Activated CD8-positive, alpha-beta T cell treated with anti-CD3 and anti-CD28 coated beads for 36 hours (primary cell): ENCODE results near the gene BMPR2. TPM values are rescaled to one million over a fixed set of nuclear protein-coding genes. Genes with fewer than 3 reads are reported as not detected.

Experiments used
- ATAC-seq: fragments of 200-7000 bp; cut with Tn5 transposase; one replicate; pipeline ENCODE4 v1.10.0; 2021; ENCODE audit warnings: mild to moderate bottlenecking, moderate library complexity
- CTCF ChIA-PET: fragments of 350-600 bp; sonication (Branson Sonifier 250); formaldehyde crosslinking; loops from one replicate; lab custom pipeline; 2021; ENCODE audit warnings: antibody characterized with exemption; lab: Charles Lee
- POLR2A ChIA-PET: fragments of 350-600 bp; sonication (Branson Sonifier 250); formaldehyde crosslinking; loops from one replicate; lab custom pipeline; 2021; ENCODE audit warnings: antibody characterized with exemption; lab: Charles Lee
- DNase-seq: peaks from one replicate; pipeline ENCODE4 v3.0.0-alpha.2; 2020
- H3K27ac Mint-ChIP-seq: one replicate; pipeline ENCODE4 v1.8.0; 2021; ENCODE audit warnings: mild to moderate bottlenecking, mixed read lengths
- H3K27me3 Mint-ChIP-seq: one replicate; pipeline ENCODE4 v1.8.0; 2021; ENCODE audit warnings: mixed read lengths
- H3K36me3 Mint-ChIP-seq: one replicate; pipeline ENCODE4 v1.8.0; 2021; ENCODE audit warnings: low read depth, mixed read lengths
- H3K4me1 Mint-ChIP-seq: one replicate; pipeline ENCODE4 v1.8.0; 2021; ENCODE audit warnings: low read depth, mixed read lengths
- H3K4me3 Mint-ChIP-seq: one replicate; pipeline ENCODE4 v1.8.0; 2021; ENCODE audit warnings: mild to moderate bottlenecking, moderate library complexity, mixed read lengths
- H3K9me3 Mint-ChIP-seq: one replicate; pipeline ENCODE4 v1.8.0; 2021; ENCODE audit warnings: mixed read lengths
- intact Hi-C: fragments of 100-400 bp; cut with micrococcal nuclease; formaldehyde crosslinking; loops from one replicate; pipeline ENCODE4 v1.10.0; 2022
- total RNA-seq, 2 experiments: library from RNA; stranded (reverse); gene quantifications; one replicate each; pipeline ENCODE4 v1.2.3, GENCODE V29; 2021
- TF ChIP-seq, protein P1 (sequence below): fragments of 200-600 bp; IDR thresholded peaks from one replicate; pipeline ENCODE4 v1.8.0; 2022; ENCODE audit warnings: antibody characterized with exemption, mild to moderate bottlenecking

The BMPR2 gene
- total RNA-seq, 2 experiments from 2014 or later: 7.1 to 7.7 TPM

DNA sequence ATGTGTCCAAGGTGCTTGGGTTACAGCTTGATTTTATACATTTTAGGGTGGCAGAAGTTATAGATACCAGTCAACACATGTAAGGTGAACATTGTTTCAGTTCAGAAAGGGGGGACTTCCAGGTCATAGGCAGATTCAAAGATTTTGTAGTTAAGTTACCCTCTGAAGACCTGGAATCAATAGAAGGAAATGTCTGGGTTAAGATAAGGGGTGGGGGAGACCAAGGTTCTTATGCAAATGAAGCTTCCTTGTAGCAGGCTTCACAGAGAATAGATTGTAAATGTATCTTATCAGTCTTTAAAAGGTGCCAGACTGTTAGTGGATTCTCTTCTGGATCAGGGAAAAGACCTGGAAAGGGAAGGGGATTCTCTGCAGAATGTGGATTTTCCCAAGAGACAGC is 42.4 kb downstream of the BMPR2 start:
- peaks cover 2% of the 10 kb centered on the region for H3K4me1 Mint-ChIP-seq
- DNase-seq (no peak), ATAC-seq (no peak)
- intact Hi-C loops: no loop called here
- no peak overlapping the region for H3K4me3 Mint-ChIP-seq
- no peaks in the 10 kb centered on the region for H3K9me3 Mint-ChIP-seq
- no peaks in the 10 kb centered on the region for H3K27me3 Mint-ChIP-seq
- ChIA-PET CTCF (no interaction called here), POLR2A (no interaction called here)
- no peak overlapping the region for H3K27ac Mint-ChIP-seq
- TF ChIP-seq, protein P1, sequence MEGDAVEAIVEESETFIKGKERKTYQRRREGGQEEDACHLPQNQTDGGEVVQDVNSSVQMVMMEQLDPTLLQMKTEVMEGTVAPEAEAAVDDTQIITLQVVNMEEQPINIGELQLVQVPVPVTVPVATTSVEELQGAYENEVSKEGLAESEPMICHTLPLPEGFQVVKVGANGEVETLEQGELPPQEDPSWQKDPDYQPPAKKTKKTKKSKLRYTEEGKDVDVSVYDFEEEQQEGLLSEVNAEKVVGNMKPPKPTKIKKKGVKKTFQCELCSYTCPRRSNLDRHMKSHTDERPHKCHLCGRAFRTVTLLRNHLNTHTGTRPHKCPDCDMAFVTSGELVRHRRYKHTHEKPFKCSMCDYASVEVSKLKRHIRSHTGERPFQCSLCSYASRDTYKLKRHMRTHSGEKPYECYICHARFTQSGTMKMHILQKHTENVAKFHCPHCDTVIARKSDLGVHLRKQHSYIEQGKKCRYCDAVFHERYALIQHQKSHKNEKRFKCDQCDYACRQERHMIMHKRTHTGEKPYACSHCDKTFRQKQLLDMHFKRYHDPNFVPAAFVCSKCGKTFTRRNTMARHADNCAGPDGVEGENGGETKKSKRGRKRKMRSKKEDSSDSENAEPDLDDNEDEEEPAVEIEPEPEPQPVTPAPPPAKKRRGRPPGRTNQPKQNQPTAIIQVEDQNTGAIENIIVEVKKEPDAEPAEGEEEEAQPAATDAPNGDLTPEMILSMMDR: no peak
- no peaks in the 10 kb centered on the region for H3K36me3 Mint-ChIP-seq

DNA sequence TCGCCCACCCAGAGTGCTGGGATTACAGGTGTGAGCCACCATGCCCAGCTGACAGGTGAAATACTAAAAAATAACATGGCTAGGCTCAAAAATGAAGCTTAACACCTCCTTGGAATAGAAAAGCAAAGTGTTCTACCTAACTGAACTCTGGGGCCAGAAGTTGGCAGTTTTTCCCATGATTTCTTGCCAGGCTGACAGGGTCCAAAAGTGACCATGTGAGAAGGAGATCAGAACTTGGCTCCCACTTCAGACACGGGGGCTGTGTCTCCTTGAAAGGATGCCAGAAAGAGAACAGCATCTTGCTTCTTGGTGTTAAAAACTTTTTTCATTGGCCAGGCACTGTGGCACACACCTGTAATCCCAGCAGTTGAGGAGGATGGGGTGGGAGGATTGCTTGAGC is 47.0 kb downstream of the BMPR2 start:
- no peak for ATAC-seq
- Mint-ChIP-seq H3K4me3 (no peak overlapping the region), H3K4me1 (peaks cover 2% of the 10 kb centered on the region), H3K27me3 (no peaks in the 10 kb centered on the region), H3K27ac (no peak overlapping the region), H3K9me3 (no peaks in the 10 kb centered on the region), H3K36me3 (peaks cover under 1% of the 10 kb centered on the region)
- intact Hi-C loops: no loop called here
- ChIA-PET POLR2A (interaction anchor here (0.5 to 1.1 kb wide), 2 partner anchors 100 to 125 kb away, joined by 3 to 4 read pairs; no protein-coding TSS in a partner anchor), CTCF (no interaction called here)
- DNase-seq: no peak
- TF ChIP-seq, protein P1: no peak

DNA sequence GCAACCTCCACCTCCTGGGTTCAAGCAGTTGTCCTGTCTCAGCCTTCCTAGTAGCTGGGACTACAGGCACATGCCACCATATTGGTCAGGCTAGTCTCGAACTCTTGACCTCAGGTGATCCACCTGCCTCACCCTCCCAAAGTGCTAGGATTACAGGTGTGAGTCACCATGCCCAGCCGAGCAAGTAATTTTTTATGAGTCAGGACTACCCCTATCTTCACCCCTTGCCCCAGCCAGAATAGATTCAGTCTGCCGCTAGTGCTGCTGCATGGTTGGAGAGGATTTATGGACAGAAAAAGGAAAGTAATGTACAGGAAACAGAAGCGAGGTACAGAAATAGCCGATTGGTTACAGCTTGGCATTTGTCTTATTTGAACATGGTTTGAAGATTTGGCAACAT is 48.9 kb downstream of the BMPR2 start:
- intact Hi-C loops: no loop called here
- no peak for DNase-seq
- Mint-ChIP-seq H3K4me3 (no peak overlapping the region), H3K27me3 (no peaks in the 10 kb centered on the region), H3K4me1 (peaks cover 2% of the 10 kb centered on the region), H3K9me3 (peaks cover 8% of the 10 kb centered on the region), H3K36me3 (peaks cover 13% of the 10 kb centered on the region), H3K27ac (no peak overlapping the region)
- no peak for ATAC-seq
- POLR2A ChIA-PET: no interaction called here
- CTCF ChIA-PET: interaction anchor here (1.3 kb wide), 1 partner anchor 203 kb away, joined by 3 read pairs; no protein-coding TSS in a partner anchor
- TF ChIP-seq, protein P1: no peak

DNA sequence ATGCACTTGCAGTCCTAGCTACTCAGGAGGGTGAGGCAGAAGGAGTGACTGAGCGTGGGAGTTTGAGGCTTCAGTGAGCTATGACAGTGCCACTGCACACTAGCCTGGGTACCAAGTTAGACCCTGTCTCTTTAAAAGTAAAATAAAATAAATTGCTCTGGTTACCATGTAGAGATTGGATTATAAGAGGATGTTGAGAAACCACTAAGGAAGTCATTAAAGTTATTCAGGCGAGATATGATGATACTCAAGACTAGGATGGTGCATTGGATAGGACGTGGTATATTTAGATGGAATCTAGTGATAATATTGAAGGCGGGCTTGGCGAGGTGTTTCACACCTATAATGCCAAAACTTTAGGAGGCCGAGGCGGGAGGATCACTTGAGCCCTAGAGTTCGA is 50.6 kb downstream of the BMPR2 start:
- intact Hi-C loops: no loop called here
- POLR2A ChIA-PET: no interaction called here
- Mint-ChIP-seq H3K4me3 (no peak overlapping the region), H3K4me1 (peaks cover 2% of the 10 kb centered on the region), H3K36me3 (peaks cover 13% of the 10 kb centered on the region), H3K27ac (no peak overlapping the region), H3K9me3 (peaks cover 8% of the 10 kb centered on the region), H3K27me3 (no peaks in the 10 kb centered on the region)
- DNase-seq (no peak), ATAC-seq (no peak)
- TF ChIP-seq, protein P1: no peak
- CTCF ChIA-PET: no interaction called here

DNA sequence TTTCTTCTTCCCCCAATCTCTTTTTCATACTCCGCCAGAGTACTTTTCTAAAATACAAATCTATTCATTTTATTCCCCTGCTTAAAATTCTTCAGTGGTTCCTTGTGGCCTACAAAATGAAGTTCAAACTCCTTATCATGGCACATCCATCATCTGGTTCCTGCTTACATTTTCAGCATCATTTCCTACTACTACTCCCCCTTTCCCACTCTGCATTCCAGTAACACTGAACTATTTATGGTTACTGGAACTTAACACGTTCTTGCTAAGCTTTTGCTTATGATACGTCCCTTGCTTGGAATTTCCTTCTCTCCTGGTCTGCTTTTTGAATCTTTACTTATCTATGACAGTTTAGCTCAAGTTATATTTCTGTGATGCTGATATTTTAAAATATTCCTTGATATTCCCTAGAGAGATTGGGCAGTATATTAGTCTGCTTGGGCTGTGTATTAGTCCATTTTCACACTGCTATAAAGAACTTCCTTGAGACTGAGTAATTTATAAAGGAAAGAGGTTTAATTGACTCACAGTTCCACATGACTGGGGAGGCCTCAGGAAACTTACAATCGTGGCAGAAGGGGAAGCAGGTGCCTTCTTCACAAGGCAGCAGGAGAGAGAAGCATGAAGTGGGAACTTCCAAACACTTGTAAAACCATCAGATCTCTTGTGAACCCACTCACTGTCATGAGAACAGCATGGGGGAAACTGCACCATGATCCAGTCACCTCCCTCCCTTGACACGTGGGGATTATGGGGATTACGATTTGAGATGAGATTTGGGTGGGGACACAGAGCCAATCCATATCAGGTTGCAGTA is 53.2 kb downstream of the BMPR2 start:
- no peak overlapping the region for H3K4me3 Mint-ChIP-seq
- CTCF ChIA-PET: interaction anchor here (0.6 kb wide), 1 partner anchor 184 kb away, joined by 3 read pairs; no protein-coding TSS in a partner anchor
- no peak overlapping the region for H3K27ac Mint-ChIP-seq
- POLR2A ChIA-PET: no interaction called here
- DNase-seq (no peak), ATAC-seq (no peak)
- TF ChIP-seq, protein P1: no peak
- intact Hi-C loops: no loop called here
- H3K27me3 Mint-ChIP-seq: no peaks in the 10 kb centered on the region
- peaks cover 8% of the 10 kb centered on the region for H3K9me3 Mint-ChIP-seq
- peaks cover 2% of the 10 kb centered on the region for H3K4me1 Mint-ChIP-seq
- H3K36me3 Mint-ChIP-seq: peaks cover 13% of the 10 kb centered on the region
